Colonic mucosa (tissue), 4 donors: ENCODE results near the gene ANXA2. TPM values are rescaled to one million over a fixed set of nuclear protein-coding genes. Genes with fewer than 3 reads are reported as not detected.

Experiments
- DNase-seq: peaks from one replicate; pipeline ENCODE4 v3.0.0-alpha.2; 2020
- H3K27ac ChIP-seq: fragments of 200-600 bp; one replicate; pipeline ENCODE4 v1.8.0; 2021
- H3K27me3 ChIP-seq: fragments of 200-600 bp; one replicate; pipeline ENCODE4 v1.8.0; 2021
- H3K36me3 ChIP-seq: fragments of 200-600 bp; one replicate; pipeline ENCODE4 v1.8.0; 2021
- H3K4me1 ChIP-seq: fragments of 200-600 bp; one replicate; pipeline ENCODE4 v1.8.0; 2021; ENCODE audit warnings: mild to moderate bottlenecking
- H3K4me3 ChIP-seq: fragments of 200-600 bp; one replicate; pipeline ENCODE4 v1.8.0; 2021
- H3K9ac ChIP-seq, 2 donors: one replicate each; pipeline ENCODE4 v1.7.0; 2013; ENCODE audit warnings: control low read depth in 2 of 2, low read depth in 2 of 2, low read length in 2 of 2
- H3K9me3 ChIP-seq: fragments of 200-600 bp; one replicate; pipeline ENCODE4 v1.8.0; 2021
- CTCF ChIP-seq: fragments of 200-600 bp; IDR thresholded peaks from one replicate; pipeline ENCODE4 v1.8.0; 2022; ENCODE audit warnings: antibody characterized with exemption, mild to moderate bottlenecking
- intact Hi-C: fragments of 100-400 bp; cut with DNase I; formaldehyde crosslinking; loops from one replicate; pipeline ENCODE4 v1.14.1; 2022
- total RNA-seq, 2 donors: library from RNA; stranded (reverse); fragmentation: NEBNext Ultra II Directional in 1 of 2; extraction: Animal tissue kit (Norgen Biotek cat#: 25700) in 1 of 2; gene quantifications; one replicate each; pipeline ENCODE4 v1.2.1, GENCODE V29; 2021
- donor health status: healthy.
- donor health status: DM: no; HTN: no; CAD: no.
- donor health status: DM: no; HTN: no; CAD: no.

The ANXA2 gene
- total RNA-seq, 2 donors from 2014 or later: 813 to 816 TPM

DNA sequence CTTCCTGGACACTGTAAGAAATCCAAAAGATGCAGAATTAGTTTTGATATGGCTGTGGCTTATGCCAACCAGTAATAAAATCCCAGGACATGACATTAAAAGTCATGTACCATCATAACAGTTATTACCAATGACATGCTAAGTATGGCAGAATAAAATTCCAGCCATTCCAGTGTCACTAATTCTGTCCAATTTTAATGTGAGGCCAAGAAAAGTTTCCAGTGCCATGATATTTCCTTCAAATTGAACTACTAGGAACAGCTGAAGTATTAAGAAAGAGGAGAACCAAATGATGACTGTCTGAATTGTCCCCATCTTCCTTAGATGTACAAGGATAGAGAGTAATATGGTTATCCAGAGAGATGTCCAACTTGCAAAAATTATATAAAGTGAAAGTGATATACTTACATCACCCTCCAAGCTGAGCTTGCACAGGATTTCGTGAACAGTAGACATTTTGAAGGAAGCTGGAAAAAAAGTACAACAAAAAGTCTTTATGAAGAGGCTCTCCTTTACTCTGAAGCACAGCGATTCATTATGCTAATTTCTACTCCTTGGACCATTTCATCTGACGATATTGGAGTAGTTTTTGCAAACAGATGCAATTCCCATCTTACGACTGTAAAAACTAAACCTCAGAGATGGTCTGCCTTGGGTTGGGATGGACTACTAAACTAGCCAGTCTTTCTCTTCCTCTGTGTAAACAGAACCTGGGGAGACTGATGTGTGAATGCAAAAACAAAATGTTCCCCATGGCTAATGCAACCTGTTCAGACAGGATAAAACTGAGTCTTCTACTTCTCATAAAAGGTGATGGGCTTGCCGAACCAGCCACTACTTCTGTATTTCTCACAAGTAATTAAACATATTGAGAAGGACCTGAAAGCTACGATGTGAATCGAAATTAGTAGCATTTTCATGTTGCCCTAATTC lies 11.9 kb downstream of the ANXA2 start:
- Histone ChIP-seq H3K4me3 (no peak overlapping the region), H3K36me3 (no peaks in the 10 kb centered on the region), H3K9me3 (no peaks in the 10 kb centered on the region), H3K27ac (no peak overlapping the region), H3K4me1 (peaks cover 4% of the 10 kb centered on the region), H3K27me3 (no peaks in the 10 kb centered on the region), H3K9ac (no peak overlapping the region)
- intact Hi-C loops: no loop called here
- DNase-seq: no peak
- TF ChIP-seq CTCF: no peak

- Histone ChIP-seq H3K9me3 (no peaks in the 10 kb centered on the region), H3K27me3 (no peaks in the 10 kb centered on the region), H3K27ac (no peak overlapping the region), H3K9ac (no peak overlapping the region), H3K4me1 (peaks cover 2% of the 10 kb centered on the region), H3K36me3 (peaks cover 4% of the 10 kb centered on the region), H3K4me3 (no peak overlapping the region)
- intact Hi-C loops: no loop called here
- DNase-seq: no peak
- no peak for TF ChIP-seq CTCF
Measured at GRCh38 chr15:60384526-60385126, 13.2 kb downstream of the ANXA2 start.

DNA sequence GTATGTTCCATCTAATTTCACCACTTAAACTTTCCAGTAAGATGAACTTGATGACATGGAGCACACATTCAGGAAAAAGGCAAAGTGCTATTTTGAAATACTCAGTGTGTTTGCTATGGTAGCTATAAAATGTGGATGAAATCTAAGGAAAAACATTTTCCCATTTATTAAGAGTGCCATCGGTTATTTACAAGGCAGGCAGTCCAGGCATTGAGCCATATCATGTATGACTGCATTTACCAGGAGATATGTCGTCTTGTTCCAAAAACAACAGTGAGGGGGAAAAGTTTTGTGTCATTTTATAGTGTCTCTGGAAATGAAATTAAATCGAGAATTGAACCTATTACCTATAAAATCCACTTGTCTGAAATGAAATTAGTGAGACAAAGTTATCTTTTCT lies 13.7 kb downstream of the ANXA2 start:
- H3K4me1 ChIP-seq: no peaks in the 10 kb centered on the region
- H3K27me3 ChIP-seq: no peaks in the 10 kb centered on the region
- DNase-seq: no peak
- H3K27ac ChIP-seq: no peak overlapping the region
- peaks cover 4% of the 10 kb centered on the region for H3K36me3 ChIP-seq
- intact Hi-C loops: no loop called here
- no peak overlapping the region for H3K4me3 ChIP-seq
- no peak for TF ChIP-seq CTCF
- H3K9ac ChIP-seq: no peak overlapping the region
- no peaks in the 10 kb centered on the region for H3K9me3 ChIP-seq

DNA sequence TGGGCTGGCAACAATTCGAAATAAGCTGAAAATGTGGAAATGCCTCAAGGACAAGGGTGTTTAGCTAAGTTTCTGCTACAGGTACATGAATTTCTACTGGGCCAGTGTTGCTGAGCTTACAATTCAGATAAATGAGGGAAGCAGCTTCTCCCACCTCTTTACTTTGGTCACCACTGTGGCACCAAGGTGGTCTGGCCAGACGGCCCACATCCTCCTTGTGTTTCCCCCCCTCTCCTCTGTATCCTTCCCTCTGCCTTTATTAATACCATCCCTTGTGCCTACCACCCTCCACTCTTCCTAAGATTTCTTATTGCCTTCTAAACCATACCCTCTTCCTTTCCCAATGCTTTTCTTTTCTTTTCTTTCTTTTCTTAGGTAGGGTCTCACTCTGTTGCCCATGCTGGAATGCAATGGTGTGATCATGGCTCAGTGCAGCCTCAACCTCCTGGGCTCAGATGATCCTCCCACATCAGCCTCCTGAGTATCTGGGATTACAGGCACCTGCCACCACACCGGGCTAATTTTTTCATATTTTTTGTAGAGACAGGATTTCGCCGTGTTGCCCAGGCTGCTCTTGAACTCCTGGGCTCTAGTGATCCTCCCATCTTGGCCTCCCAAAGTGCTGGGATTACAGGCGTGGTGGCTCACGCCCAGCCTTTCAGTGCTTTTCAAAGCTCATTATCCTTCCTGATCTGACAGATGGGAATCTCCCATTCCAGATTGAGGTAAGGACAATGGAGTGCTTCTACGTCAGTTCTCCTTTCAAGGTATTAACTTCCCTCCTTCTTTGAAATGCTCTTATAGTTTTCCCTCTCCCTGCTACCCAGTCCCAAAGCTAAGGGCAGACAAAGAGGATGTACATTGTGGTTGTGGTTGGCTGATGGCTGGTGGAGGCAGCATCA lies 14.8 kb downstream of the ANXA2 start:
- H3K27ac ChIP-seq: no peak overlapping the region
- H3K9ac ChIP-seq: no peak overlapping the region
- DNase-seq: no peak
- intact Hi-C loops: no loop called here
- no peaks in the 10 kb centered on the region for H3K4me1 ChIP-seq
- H3K36me3 ChIP-seq: peaks cover 4% of the 10 kb centered on the region
- H3K4me3 ChIP-seq: no peak overlapping the region
- H3K27me3 ChIP-seq: no peaks in the 10 kb centered on the region
- H3K9me3 ChIP-seq: no peaks in the 10 kb centered on the region
- TF ChIP-seq CTCF: no peak

DNA sequence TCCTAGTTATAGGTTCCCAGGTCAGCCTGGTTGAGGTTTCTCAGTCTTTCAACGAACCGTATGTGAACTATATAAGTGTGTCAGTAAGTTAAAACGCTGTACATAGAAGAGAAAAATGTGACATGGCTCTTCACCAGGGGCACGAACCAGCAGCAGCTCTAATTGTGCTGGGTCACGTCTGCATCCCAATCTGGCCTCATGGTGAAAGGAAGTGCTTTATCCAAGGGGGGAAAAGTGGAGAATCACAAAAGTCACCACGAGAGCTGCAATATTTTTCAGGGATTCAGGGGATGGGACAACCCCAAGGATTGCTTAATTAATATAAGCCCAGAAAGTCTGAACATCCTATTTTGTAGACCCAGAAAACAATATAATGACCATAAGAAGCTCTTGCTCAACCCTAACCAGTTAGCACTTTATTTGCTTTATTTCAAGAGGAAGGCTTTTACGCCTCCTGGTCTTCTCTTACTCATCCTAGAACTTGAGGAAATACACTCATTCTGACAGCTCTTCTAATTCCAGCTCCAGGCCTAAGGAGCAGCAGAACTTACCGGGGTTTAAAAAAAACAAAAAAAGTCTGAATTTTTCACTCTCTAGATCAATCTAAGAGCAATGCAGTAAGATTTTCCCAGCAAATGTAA lies 16.5 kb downstream of the ANXA2 start:
- H3K9ac ChIP-seq: no peak overlapping the region
- H3K9me3 ChIP-seq: no peaks in the 10 kb centered on the region
- H3K27ac ChIP-seq: no peak overlapping the region
- no peaks in the 10 kb centered on the region for H3K27me3 ChIP-seq
- DNase-seq: no peak
- intact Hi-C loops: no loop called here
- H3K4me3 ChIP-seq: no peak overlapping the region
- no peaks in the 10 kb centered on the region for H3K4me1 ChIP-seq
- peaks cover 4% of the 10 kb centered on the region for H3K36me3 ChIP-seq
- TF ChIP-seq CTCF: no peak
